OCI-LY1 (cell line): Measurements from ENCODE around the gene PI4KA.

ENCODE experiments used
- H2AFZ ChIP-seq: fragments of 200-600 bp; sonication (generic), shearing (Covaris generic); 2 replicates; pipeline ENCODE4 v1.6.0; 2014; ENCODE audit warnings: antibody characterized with exemption, mild to moderate bottlenecking, low read length
- H3F3A ChIP-seq: fragments of 200-600 bp; sonication (generic), shearing (Covaris generic); 2 replicates; pipeline ENCODE4 v1.6.0; 2014; ENCODE audit warnings: mild to moderate bottlenecking, antibody characterized with exemption, low read length, moderate library complexity; ENCODE audit not compliant: insufficient read depth
- H3K27ac ChIP-seq: fragments of 200-600 bp; sonication (generic); 2 replicates; pipeline ENCODE4 v1.5.1; 2014; ENCODE audit warnings: low read length, mixed run types, mild to moderate bottlenecking, low read depth; ENCODE audit not compliant: poor library complexity, severe bottlenecking
- H3K27me3 ChIP-seq: fragments of 200-600 bp; sonication (generic); 2 replicates; pipeline ENCODE4 v1.6.0; 2014; ENCODE audit warnings: antibody characterized with exemption, mild to moderate bottlenecking, low read length, moderate library complexity; ENCODE audit not compliant: insufficient read depth
- H3K36me3 ChIP-seq: fragments of 200-600 bp; sonication (generic); 2 replicates; pipeline ENCODE4 v1.6.1; 2014; ENCODE audit warnings: mild to moderate bottlenecking, antibody characterized with exemption, low read length, moderate library complexity, mixed read lengths; ENCODE audit not compliant: insufficient read depth
- H3K4me1 ChIP-seq: fragments of 200-600 bp; sonication (generic); 2 replicates; pipeline ENCODE4 v1.5.1; 2014; ENCODE audit warnings: mild to moderate bottlenecking, low read length, moderate library complexity; ENCODE audit not compliant: insufficient read depth, severe bottlenecking
- H3K4me2 ChIP-seq: fragments of 200-600 bp; sonication (generic), shearing (Covaris generic); 2 replicates; pipeline ENCODE4 v1.6.1; 2014; ENCODE audit warnings: low read length
- H3K4me3 ChIP-seq: fragments of 200-600 bp; sonication (generic); 2 replicates; pipeline ENCODE4 v1.5.1; 2014; ENCODE audit warnings: low read length, low read depth, mild to moderate bottlenecking, mixed read lengths; ENCODE audit not compliant: poor library complexity, severe bottlenecking
- H3K79me2 ChIP-seq: fragments of 200-600 bp; shearing (Covaris generic); 2 replicates; pipeline ENCODE4 v1.6.1; 2016; ENCODE audit warnings: mixed run types, low read length, mixed read lengths; ENCODE audit not compliant: insufficient read depth
- H3K9ac ChIP-seq: fragments of 200-600 bp; sonication (generic), shearing (Covaris generic); 2 replicates; pipeline ENCODE4 v1.6.1; 2014; ENCODE audit warnings: mild to moderate bottlenecking, low read length, mixed read lengths
- H3K9me2 ChIP-seq: fragments of 200-600 bp; sonication (generic), shearing (Covaris generic); 2 replicates; pipeline ENCODE4 v1.6.1; 2014; ENCODE audit warnings: low read depth, mild to moderate bottlenecking, low read length, mixed read lengths
- H3K9me3 ChIP-seq: fragments of 200-600 bp; shearing (Covaris generic); 2 replicates; pipeline ENCODE4 v1.6.1; 2014; ENCODE audit warnings: low read length, mixed read lengths
- H4K20me1 ChIP-seq: fragments of 200-600 bp; sonication (generic), shearing (Covaris generic); 2 replicates; pipeline ENCODE4 v1.6.0; 2016; ENCODE audit warnings: mild to moderate bottlenecking, low read length; ENCODE audit not compliant: insufficient read depth
- CTCF ChIP-seq: fragments of 200-600 bp; sonication (generic), shearing (Covaris generic); IDR thresholded peaks from 2 replicates; pipeline ENCODE4 v1.5.1; 2017; ENCODE audit warnings: mild to moderate bottlenecking, antibody characterized with exemption, low read length, moderate library complexity, mixed read lengths
- EZH2 ChIP-seq: fragments of 200-600 bp; sonication (generic), shearing (Covaris generic); IDR thresholded peaks from 2 replicates; pipeline ENCODE4 v1.8.0; 2017; ENCODE audit warnings: borderline replicate concordance, mixed run types, mild to moderate bottlenecking, antibody characterized with exemption, low read length, moderate library complexity, mixed read lengths

Gene PI4KA

GRCh38 chr22:20749453-20749852 lies 109.2 kb downstream of the PI4KA start:
- Histone ChIP-seq H3K4me3 (no peak overlapping the region), H3K27me3 (no peaks in the 10 kb centered on the region), H3K36me3 (peaks cover 61% of the 10 kb centered on the region; the same call in 1 of the 2 replicates), H3K4me1 (peaks cover 38% of the 10 kb centered on the region), H3F3A (no peaks in the 10 kb centered on the region), H3K9me2 (no peaks in the 10 kb centered on the region), H4K20me1 (no peaks in the 10 kb centered on the region), H3K9me3 (no peaks in the 10 kb centered on the region), H2AFZ (no peak overlapping the region), H3K27ac (peak overlapping the region; percentile 51), H3K79me2 (no peaks in the 10 kb centered on the region), H3K4me2 (peak overlapping the region; percentile 16; the same call in 1 of the 2 replicates), H3K9ac (no peak overlapping the region)
- TF ChIP-seq CTCF, result no peak
- TF ChIP-seq EZH2, result no peak

GRCh38 chr22:20748731-20749428 lies 109.7 kb downstream of the PI4KA start:
- no peaks in the 10 kb centered on the region for H3K27me3 ChIP-seq
- peak overlapping the region; percentile 16; the same call in 1 of the 2 replicates for H3K4me2 ChIP-seq
- H3K4me1 ChIP-seq, result peaks cover 38% of the 10 kb centered on the region
- H3K79me2 ChIP-seq, result no peaks in the 10 kb centered on the region
- TF ChIP-seq EZH2 (no peak), CTCF (no peak)
- peaks cover 63% of the 10 kb centered on the region; the same call in 1 of the 2 replicates for H3K36me3 ChIP-seq
- H4K20me1 ChIP-seq, result no peaks in the 10 kb centered on the region
- H3K27ac ChIP-seq, result peak overlapping the region; percentile 51
- H3K9me2 ChIP-seq, result no peaks in the 10 kb centered on the region
- H3K9me3 ChIP-seq, result no peaks in the 10 kb centered on the region
- no peak overlapping the region for H3K9ac ChIP-seq
- H3F3A ChIP-seq, result no peaks in the 10 kb centered on the region
- H3K4me3 ChIP-seq, result no peak overlapping the region
- no peak overlapping the region for H2AFZ ChIP-seq

- no peak overlapping the region for H2AFZ ChIP-seq
- peaks cover 38% of the 10 kb centered on the region for H3K4me1 ChIP-seq
- no peak overlapping the region for H3K4me3 ChIP-seq
- no peak overlapping the region for H3K9ac ChIP-seq
- TF ChIP-seq CTCF (no peak), EZH2 (no peak)
- H3K27me3 ChIP-seq, result no peaks in the 10 kb centered on the region
- H4K20me1 ChIP-seq, result no peaks in the 10 kb centered on the region
- H3K36me3 ChIP-seq, result peaks cover 61% of the 10 kb centered on the region; the same call in 1 of the 2 replicates
- peak overlapping the region; percentile 51 for H3K27ac ChIP-seq
- H3K9me2 ChIP-seq, result no peaks in the 10 kb centered on the region
- H3K9me3 ChIP-seq, result no peaks in the 10 kb centered on the region
- H3K79me2 ChIP-seq, result no peaks in the 10 kb centered on the region
- no peaks in the 10 kb centered on the region for H3F3A ChIP-seq
- no peak overlapping the region for H3K4me2 ChIP-seq
These were observed 110.5 kb downstream of the PI4KA start for GRCh38 chr22:20748082-20748481.
